HEK293 (cell line): ENCODE results near the gene ZNF787.

Experiments
- EGR2 ChIP-seq: fragments of 450-650 bp; formaldehyde crosslinking; IDR thresholded peaks from 2 replicates; pipeline ENCODE4 v1.5.1; 2016; ENCODE audit warnings: low read depth, missing biosample characterization, missing genetic modification characterization
- PBX3 ChIP-seq: sonication (generic); formaldehyde crosslinking; IDR thresholded peaks from 2 replicates; pipeline ENCODE4 v1.8.1; 2022; ENCODE audit warnings: mild to moderate bottlenecking, moderate library complexity, missing genetic modification reagents
- PRDM4 ChIP-seq: fragments of 450-650 bp; formaldehyde crosslinking; IDR thresholded peaks from 2 replicates; pipeline ENCODE4 v1.5.1; 2017; ENCODE audit warnings: missing biosample characterization, missing genetic modification characterization
- YY1 ChIP-seq: fragments of 450-650 bp; formaldehyde crosslinking; IDR thresholded peaks from 2 replicates; pipeline ENCODE4 v1.5.1; 2018; ENCODE audit warnings: missing biosample characterization, missing genetic modification characterization
- ZBTB11 ChIP-seq: fragments of 450-650 bp; formaldehyde crosslinking; conservative IDR thresholded peaks from 2 replicates; pipeline ENCODE4 v1.5.1; 2016; ENCODE audit warnings: low read depth, missing biosample characterization, missing genetic modification characterization
- ZBTB6 ChIP-seq: fragments of 450-650 bp; formaldehyde crosslinking; IDR thresholded peaks from 2 replicates; pipeline ENCODE4 v1.5.1; 2017; ENCODE audit warnings: missing biosample characterization, missing genetic modification characterization
- ZBTB8A ChIP-seq: fragments of 450-650 bp; formaldehyde crosslinking; IDR thresholded peaks from 2 replicates; pipeline ENCODE4 v1.5.1; 2016; ENCODE audit warnings: missing biosample characterization, missing genetic modification characterization
- ZIC2 ChIP-seq: fragments of 450-650 bp; formaldehyde crosslinking; IDR thresholded peaks from 2 replicates; pipeline ENCODE4 v1.5.1; 2016; ENCODE audit warnings: missing biosample characterization, missing genetic modification characterization
- ZNF175 ChIP-seq: fragments of 450-650 bp; formaldehyde crosslinking; IDR thresholded peaks from 2 replicates; pipeline ENCODE4 v1.5.1; 2016; ENCODE audit warnings: missing biosample characterization, missing genetic modification characterization
- ZNF184 ChIP-seq: fragments of 450-650 bp; IDR thresholded peaks from 2 replicates; pipeline ENCODE4 v1.5.1; 2018; ENCODE audit warnings: missing biosample characterization, mild to moderate bottlenecking, missing genetic modification characterization
- ZNF324 ChIP-seq: fragments of 450-650 bp; formaldehyde crosslinking; IDR thresholded peaks from 2 replicates; pipeline ENCODE4 v1.5.1; 2016; ENCODE audit warnings: missing biosample characterization, missing genetic modification characterization
- ZNF341 ChIP-seq: fragments of 450-650 bp; formaldehyde crosslinking; IDR thresholded peaks from 2 replicates; pipeline ENCODE4; 2016; ENCODE audit warnings: low read depth, missing biosample characterization, missing genetic modification characterization
- ZNF366 ChIP-seq: fragments of 450-650 bp; formaldehyde crosslinking; conservative IDR thresholded peaks from 2 replicates; pipeline ENCODE4 v1.5.1; 2016; ENCODE audit warnings: missing biosample characterization, missing genetic modification characterization
- ZNF398 ChIP-seq: fragments of 450-650 bp; formaldehyde crosslinking; IDR thresholded peaks from 2 replicates; pipeline ENCODE4 v1.5.1; 2017; ENCODE audit warnings: missing biosample characterization, missing genetic modification characterization
- ZNF518A ChIP-seq: fragments of 450-650 bp; formaldehyde crosslinking; conservative IDR thresholded peaks from 2 replicates; pipeline ENCODE4 v1.5.1; 2016; ENCODE audit warnings: low read depth, missing biosample characterization, missing genetic modification characterization
- ZNF561 ChIP-seq: fragments of 450-650 bp; IDR thresholded peaks from 2 replicates; pipeline ENCODE4 v1.5.1; 2018; ENCODE audit warnings: missing biosample characterization, missing genetic modification characterization, borderline replicate concordance
- ZNF585B ChIP-seq: fragments of 450-650 bp; formaldehyde crosslinking; IDR thresholded peaks from 2 replicates; pipeline ENCODE4 v1.5.1; 2016; ENCODE audit warnings: missing biosample characterization, missing genetic modification characterization
- ZNF768 ChIP-seq: fragments of 450-650 bp; formaldehyde crosslinking; IDR thresholded peaks from 2 replicates; pipeline ENCODE4 v1.5.1; 2018; ENCODE audit warnings: missing biosample characterization, mild to moderate bottlenecking, missing genetic modification characterization
- ZNF777 ChIP-seq: fragments of 450-650 bp; formaldehyde crosslinking; IDR thresholded peaks from 2 replicates; pipeline ENCODE4 v1.5.1; 2017; ENCODE audit warnings: missing biosample characterization, missing genetic modification characterization, borderline replicate concordance
- ZNF843 ChIP-seq: fragments of 450-650 bp; formaldehyde crosslinking; IDR thresholded peaks from 2 replicates; pipeline ENCODE4 v1.5.1; 2016; ENCODE audit warnings: missing biosample characterization, missing genetic modification characterization

Gene ZNF787

GRCh38 chr19:56140583-56141416 lies 19.7 kb upstream of the ZNF787 start, which contains the start of gene ZNF444 (continued):
- TF ChIP-seq ZNF518A (tag by site-specific recombination): peak; percentile 55; the same call in 1 of the 2 replicates
- TF ChIP-seq YY1 (tag by site-specific recombination): peak; percentile 61
- TF ChIP-seq PBX3 (CRISPR knock-in tag): peak; percentile 93
- no peak for TF ChIP-seq ZNF585B (tag by site-specific recombination)
- TF ChIP-seq ZBTB6 (tag by site-specific recombination): no peak
- TF ChIP-seq ZNF366 (tag by site-specific recombination): peak; percentile 99
- TF ChIP-seq ZNF184 (tag by site-specific recombination): no peak
- 0 out of 2 replicates have a peak, but pooled peaks have one; percentile 38 for TF ChIP-seq ZBTB11 (tag by site-specific recombination)
- peak; percentile 46; the same call in 1 of the 2 replicates for TF ChIP-seq ZNF341
- no peak for TF ChIP-seq ZNF561 (tag by site-specific recombination)
- no peak for TF ChIP-seq ZNF768 (tag by site-specific recombination)
- TF ChIP-seq EGR2 (tag by site-specific recombination): no peak
- TF ChIP-seq ZNF843 (tag by site-specific recombination): peak; percentile 52; the same call in 1 of the 2 replicates
- peak; percentile 31; the same call in 1 of the 2 replicates for TF ChIP-seq ZIC2 (tag by site-specific recombination)
- TF ChIP-seq ZNF175 (tag by site-specific recombination): no peak
- TF ChIP-seq ZNF324 (tag by site-specific recombination): peak; percentile 50; the same call in 1 of the 2 replicates
- no peak for TF ChIP-seq ZNF777 (tag by site-specific recombination)
- TF ChIP-seq PRDM4 (tag by site-specific recombination): no peak
- peak; percentile 57 for TF ChIP-seq ZBTB8A
- peak; percentile 76 for TF ChIP-seq ZNF398 (tag by site-specific recombination)
